Measurements from ENCODE around the gene MCU. TPM values are rescaled to one million over a fixed set of nuclear protein-coding genes. Genes with fewer than 3 reads are reported as not detected.
"Not testable (repeated sequence)": the region's sequence is repeated elsewhere in the genome, so short reads cannot be mapped to it uniquely, and the experiment has no call there.

The MCU gene
- total RNA-seq, 1 donor from 2014 or later, result 39.0 TPM

DNA sequence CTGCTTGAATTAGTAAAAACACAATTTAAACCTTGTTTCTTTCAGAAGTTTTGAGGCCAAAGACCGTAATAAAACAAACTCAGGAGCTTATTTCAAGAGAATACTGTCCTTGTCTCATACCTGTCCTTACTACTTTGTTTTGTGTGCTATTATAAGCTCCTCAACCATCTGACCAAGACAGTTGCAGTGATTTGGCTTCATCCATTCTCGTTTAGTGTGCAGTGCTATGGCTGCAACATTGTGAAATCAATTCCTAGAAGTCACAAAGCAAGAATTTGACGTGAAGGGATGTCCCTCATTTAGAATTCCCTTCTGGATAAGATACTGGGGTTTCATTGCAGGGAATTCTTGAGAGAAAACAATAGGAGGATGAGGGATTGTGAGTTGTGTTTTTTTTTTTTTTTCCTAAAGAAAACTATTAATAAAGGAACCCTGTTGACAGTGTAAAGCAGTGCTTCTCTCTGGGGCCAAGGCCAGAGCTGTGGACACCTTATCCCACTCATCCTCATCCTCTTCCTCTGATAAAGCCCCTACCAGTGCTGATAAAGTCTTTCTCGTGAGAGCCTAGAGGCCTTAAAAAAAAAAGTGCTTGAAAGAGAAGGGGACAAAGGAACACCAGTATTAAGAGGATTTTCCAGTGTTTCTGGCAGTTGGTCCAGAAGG lies 201.3 kb downstream of the MCU start, which contains the start of gene OIT3:
TSS of gene OIT3 (plus strand) at position 604 of the 663 bp plus-strand sequence. CDS start 60 bp downstream, outside the sequence.
- no peak for DNase-seq (ENCODE audit: low read depth in 2 of 2)

DNA sequence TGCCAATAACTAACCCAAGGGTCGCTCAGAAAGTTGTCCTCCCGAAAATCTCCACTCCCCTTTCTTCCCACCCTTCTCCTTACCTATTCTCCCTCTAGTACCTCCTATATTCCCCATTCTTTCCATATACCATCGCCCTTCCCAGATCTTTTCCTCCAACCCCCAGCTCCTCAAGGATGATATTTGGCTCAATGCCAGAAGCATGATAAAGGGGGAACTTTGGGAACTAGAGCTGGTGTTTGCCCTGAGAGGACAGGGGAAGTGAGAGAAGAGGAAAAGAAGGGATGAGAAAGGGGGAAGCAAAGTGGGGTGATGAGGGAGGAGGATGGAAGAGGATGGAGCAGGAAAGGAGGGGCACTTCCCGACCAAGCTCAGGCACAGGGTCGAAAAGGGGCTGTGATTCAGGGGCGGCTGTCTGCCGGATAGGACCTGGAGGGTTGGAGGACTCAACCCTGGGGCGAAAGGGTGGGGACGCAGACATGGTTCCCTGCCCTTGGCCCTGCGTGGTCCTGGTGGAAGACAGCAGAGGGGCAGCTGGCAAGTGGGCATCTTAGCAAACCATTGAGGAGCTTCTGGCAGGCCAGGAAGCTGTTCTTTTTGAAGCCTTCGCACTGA lies 203.4 kb downstream of the MCU start:
- no peak for DNase-seq (ENCODE audit: low read depth in 2 of 2)

DNA sequence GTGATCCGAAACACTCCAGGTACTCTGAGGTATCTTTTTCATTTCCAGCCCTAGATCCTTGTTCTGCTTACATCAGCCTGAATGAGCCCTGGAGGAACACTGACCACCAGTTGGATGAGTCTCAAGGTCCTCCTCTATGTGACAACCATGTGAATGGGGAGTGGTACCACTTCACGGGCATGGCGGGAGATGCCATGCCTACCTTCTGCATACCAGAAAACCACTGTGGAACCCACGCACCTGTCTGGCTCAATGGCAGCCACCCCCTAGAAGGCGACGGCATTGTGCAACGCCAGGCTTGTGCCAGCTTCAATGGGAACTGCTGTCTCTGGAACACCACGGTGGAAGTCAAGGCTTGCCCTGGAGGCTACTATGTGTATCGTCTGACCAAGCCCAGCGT lies 206.7 kb downstream of the MCU start:
- no peak for DNase-seq (ENCODE audit: low read depth in 2 of 2)

DNA sequence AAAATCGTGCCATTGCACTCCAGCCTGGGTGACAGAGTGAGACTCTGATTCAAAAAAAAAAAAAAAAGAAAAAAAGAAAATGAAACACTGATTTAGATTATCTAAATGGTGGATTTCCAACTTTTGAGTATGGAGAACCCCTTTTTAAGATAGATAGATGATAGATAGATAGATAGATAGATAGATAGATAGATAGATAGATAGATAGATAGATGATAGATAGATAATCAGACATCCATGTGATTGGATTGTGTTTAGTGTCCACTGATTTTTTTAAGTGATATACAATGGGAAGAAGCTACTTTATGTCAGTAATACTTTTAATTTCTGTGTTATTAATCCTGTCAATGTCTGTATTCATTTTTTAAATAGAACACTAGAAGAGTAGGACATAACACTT lies 207.6 kb downstream of the MCU start:
- DNase-seq (ENCODE audit: low read depth in 2 of 2), result no peak

DNA sequence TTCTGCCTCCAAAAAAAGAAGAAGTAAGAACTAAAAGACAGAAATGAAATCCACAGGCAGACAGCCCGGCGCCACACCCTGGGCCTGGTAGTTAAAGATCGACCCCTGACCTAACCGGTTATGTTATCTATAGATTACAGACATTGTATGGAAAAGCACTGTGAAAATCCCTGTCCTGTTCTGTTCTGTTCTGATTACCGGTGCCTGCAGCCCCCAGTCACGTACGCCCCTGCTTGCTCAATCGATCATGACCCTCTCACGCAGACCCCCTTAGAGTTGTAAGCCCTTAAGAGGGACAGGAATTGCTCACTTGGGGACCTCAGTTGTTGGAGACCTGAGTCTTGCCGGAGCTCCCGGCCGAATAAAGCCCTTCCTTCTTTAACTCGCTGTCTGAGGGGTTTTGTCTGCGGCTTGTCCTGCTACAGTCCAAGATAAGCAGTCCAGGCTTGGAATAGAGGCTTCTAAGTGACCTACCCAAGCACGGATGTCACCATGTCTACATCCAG lies 212.1 kb downstream of the MCU start:
- DNase-seq (ENCODE audit: low read depth in 2 of 2), result not testable (repeated sequence)

DNA sequence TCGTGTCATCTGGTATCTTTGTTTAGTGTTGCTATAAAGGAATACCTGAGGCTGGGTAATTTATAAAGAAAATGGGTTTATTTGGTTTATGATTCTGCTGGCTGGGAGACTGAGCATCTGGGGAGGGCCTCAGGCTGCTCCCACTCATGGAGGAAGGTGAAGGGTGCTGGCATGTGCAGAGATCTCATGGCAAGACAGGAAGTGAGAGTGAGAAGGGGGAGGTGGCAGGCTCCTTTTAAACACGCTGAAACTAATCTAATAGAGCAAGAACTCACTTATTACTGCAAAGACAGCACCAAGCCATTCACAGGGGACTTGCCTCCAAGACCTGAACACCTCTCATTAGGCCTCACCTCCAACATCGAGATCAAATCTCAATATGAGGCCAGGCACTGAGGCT lies 212.9 kb downstream of the MCU start:
- no peak for DNase-seq (ENCODE audit: low read depth in 2 of 2)

DNA sequence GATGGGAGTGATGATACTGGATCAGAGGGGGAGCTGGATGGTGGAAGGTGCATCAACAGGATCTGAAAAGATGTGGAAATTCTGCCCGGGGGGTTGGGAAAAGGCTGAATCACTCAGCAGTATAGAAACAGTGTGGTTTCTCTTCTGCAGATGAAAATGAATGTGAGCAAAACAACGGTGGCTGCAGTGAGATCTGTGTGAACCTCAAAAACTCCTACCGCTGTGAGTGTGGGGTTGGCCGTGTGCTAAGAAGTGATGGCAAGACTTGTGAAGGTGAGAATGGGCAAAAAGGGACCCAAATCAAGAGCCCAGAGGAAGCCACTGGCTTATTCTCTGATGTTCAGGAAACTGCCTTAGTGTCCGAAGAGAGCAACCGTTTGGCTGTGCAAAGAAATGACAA lies 214.5 kb downstream of the MCU start:
- no peak for DNase-seq (ENCODE audit: low read depth in 2 of 2)

DNA sequence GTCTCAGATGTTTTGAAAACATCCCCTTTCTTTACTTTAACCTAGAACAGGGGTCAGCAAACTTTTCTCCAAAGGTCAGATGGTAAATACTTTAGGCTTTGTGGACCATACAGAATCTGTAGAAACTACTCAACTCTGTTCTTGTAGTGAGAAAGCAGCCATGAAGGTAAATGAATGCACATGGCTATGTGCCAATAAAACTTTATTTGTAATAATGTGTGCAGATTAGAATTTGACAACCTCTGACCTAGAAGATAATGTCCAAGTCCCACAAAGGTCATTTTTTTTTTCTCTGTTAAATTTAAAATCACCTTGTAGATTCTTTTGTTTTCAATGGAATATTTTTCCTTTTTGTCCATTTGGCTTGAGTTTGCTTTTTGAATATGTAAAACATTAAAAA lies 218.8 kb downstream of the MCU start:
- DNase-seq (ENCODE audit: low read depth in 2 of 2), result no peak

DNA sequence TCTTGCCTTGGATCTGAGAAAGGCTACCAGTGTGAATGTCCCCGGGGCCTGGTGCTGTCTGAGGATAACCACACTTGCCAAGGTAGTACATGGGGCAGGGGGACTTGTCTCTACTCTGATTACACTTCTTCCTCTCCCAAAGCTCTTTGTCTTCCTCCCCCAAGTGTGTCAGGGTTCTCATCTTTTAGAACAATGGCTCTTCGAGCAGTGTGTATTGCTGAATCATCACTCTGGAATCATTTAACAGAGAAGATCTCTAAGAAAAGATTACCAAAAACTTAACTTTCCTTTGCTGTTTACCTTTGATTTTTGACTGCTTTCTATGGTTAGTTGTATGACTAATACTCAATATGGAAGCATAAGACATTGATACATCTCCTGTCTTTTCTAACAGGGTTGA lies 219.8 kb downstream of the MCU start:
- no peak for DNase-seq (ENCODE audit: low read depth in 2 of 2)

DNA sequence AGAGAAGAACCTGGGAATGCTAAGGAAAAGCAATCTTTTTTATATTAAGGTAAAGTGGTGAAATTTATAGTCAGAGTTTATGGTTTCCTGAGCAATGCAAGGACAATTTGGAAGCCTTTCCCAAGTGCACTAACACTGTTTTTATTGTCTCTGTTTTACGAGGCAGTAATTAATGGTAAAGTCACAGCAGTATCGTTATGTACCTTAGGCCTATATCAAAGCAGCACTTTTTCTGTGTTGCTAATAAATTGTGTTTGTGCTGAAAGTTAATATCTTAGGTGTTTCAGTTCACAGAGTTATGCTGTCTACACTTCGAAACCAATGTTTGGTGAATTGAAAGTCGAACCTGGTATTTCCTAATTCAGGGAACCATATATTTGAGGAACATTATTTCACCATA lies 220.8 kb downstream of the MCU start:
- DNase-seq (ENCODE audit: low read depth in 2 of 2), result no peak

DNA sequence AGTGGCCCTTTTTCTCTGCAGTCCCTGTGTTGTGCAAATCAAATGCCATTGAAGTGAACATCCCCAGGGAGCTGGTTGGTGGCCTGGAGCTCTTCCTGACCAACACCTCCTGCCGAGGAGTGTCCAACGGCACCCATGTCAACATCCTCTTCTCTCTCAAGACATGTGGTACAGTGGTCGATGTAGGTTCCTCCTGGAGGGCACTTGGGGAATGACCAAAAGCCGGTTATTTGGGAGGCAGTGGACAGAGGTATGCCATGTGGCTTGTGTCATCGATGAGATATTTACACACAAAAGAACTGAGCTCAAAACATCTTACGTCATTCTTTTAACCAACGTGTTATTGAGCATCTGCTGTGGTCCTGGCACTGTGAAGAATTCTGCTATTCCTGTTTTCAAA lies 221.3 kb downstream of the MCU start:
- DNase-seq (ENCODE audit: low read depth in 2 of 2), result no peak

DNA sequence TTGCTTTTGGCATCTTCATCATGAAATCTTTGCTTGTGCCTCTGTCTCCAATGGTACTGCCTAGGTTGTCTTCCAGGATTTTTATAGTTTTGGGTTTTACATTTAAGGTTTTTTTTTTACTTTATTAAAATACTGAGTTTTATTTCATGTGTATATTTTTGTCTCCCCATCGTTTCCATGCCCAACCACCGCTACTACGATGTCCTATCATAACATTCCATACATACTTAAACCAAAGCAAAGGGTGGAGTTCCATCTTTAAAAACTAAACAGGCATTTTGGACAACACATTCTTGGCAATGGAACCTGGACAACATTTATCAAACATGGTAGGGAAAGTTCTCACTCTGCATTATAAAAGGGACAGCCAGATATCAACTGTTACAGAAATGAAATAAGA lies 225.3 kb downstream of the MCU start:
- not testable (repeated sequence) for DNase-seq (ENCODE audit: low read depth in 2 of 2)

DNA sequence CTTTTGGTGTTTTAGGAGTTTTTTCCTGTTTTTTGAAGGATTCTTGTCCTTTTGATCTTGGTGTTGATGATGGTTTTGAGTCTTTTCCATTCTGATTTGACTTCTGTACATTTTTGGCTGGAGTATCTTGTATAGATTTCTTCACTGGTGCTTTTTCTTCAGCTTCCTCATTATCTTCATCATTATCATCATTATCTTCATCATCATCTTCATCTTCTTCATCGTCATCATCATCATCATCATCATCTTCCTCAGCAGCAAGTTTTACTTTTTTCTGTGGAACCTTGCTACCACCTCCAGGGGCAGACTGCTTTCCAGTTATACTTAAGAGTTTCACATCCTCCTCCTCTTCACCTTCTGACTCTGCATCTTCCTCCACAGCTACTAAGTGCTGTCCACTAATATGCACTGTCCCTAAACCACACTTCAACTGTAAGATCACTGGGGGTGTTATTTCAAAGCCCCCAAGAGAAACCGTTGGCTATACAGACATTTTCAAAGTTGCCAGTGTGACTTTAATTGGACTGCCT lies 225.9 kb downstream of the MCU start:
- DNase-seq (ENCODE audit: low read depth in 2 of 2), result not testable (repeated sequence)

DNA sequence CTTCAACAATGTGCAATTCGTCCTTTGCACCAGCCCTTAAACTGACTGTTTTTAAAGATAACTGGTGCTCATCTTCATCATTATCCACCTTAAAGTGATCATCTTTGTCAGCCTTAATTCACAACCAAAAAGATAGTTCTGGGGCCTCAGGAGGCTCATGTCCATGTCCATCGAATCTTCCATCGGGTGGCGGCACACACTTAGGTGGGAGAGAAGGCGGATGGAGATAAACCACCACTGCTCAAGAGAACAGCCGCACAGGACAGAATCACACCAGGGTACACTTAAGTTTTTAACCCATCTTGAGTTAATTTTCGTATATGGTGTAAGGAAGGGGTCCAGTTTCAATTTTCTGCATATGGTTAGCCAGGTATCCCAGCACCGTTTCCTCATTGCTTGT lies 226.4 kb downstream of the MCU start:
- DNase-seq (ENCODE audit: low read depth in 2 of 2), result no peak

DNA sequence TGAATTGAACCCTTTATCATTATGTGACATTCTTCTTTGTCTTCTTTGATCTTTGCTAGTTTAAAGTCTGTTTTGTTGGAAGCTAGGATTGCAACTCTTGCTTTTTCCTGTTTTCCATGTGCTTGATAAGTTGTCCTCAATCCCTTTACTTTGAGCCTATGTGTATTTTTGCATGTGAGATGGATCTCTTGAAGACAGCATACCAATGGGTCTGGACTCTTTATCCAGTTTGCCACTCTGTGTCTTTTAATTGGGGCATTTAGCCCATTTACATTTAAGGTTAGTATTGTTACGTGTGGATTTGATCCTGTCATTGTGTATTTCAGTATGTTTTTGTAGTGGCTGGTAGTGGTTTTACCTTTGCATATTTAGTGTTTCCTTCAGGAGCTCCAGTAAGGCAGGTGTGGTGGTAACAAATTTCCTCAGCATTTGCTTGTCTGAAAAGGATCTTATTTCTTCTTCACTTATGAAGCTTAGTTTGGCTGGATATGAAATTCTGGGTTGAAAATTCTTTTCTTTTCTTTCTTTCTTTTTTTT lies 229.3 kb downstream of the MCU start:
- DNase-seq (ENCODE audit: low read depth in 2 of 2), result peak in 1 of 2 donors; percentile 12

DNA sequence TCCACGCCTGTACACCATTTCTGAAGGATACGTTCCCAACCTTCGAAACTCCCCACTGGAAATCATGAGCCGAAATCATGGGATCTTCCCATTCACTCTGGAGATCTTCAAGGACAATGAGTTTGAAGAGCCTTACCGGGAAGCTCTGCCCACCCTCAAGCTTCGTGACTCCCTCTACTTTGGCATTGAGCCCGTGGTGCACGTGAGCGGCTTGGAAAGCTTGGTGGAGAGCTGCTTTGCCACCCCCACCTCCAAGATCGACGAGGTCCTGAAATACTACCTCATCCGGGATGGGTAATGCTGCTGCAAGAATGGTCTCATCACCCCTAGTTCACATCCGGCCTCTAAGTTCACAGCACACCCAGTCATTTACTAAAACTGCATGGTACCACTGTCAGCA lies 232.4 kb downstream of the MCU start:
- DNase-seq (ENCODE audit: low read depth in 2 of 2), result no peak

DNA sequence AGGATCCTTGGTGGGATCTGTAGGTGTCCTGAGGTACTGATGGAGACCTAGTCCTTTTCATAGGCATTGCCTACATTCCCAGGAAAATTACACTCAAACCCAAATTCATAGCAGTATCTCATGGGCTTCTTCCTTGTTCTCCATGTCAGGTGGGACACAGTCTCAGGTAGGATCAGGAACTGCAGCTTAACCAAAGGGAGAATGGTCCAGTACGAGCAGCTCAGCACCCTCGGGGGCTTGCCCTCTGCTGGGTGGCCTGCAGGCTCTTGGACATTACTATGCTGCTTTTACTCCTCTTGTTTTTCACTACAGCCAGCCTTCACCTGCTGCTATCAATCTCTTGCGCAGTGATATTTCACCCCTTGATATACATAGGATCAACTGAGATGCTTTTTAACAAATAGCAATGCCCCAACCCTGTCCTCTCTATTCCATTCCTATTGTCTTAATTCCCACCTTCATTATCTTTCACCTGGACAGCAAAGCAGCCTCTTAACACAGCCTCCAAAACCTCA lies 234.1 kb downstream of the MCU start:
- DNase-seq (ENCODE audit: low read depth in 2 of 2), result no peak

DNA sequence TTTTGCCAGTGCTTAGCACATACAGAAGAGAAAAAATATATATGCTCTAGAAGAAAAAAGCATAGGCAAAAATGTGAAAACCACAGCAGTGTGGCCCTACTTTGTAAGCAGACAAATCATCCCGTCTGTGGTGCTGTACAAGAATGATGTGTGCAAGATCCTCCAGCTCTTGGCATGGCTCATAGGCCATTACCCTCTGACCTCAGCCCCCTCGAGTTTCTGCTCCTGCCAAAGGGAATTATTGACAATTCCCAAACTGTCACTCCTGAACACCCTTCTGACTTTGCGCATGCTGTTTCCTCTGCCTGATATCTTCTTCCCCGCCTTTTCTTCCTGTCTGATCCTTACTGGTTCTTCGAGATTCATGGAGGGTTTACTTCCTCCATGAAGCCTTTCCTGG lies 235.5 kb downstream of the MCU start:
- DNase-seq (ENCODE audit: low read depth in 2 of 2), result no peak

DNA sequence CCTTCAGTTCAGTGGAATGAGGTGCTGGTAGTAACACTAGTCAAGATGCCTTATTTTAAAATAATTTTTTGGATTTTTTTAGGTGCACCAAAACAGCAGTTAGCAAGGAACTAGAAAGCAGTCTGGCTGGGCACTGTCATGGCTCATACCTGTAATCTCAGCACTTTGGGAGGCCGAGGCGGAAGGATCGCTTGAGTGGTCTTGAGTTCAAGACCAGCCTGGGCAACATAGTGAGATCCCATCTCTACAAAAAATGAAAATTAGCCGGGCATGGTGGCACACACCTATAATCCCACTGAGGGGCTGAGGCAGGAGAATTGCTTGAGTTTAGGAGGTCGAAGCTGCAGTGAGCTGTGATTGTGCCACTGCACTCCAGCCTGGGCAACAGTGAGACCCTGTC lies 236.9 kb downstream of the MCU start:
- no peak for DNase-seq (ENCODE audit: low read depth in 2 of 2)

DNA sequence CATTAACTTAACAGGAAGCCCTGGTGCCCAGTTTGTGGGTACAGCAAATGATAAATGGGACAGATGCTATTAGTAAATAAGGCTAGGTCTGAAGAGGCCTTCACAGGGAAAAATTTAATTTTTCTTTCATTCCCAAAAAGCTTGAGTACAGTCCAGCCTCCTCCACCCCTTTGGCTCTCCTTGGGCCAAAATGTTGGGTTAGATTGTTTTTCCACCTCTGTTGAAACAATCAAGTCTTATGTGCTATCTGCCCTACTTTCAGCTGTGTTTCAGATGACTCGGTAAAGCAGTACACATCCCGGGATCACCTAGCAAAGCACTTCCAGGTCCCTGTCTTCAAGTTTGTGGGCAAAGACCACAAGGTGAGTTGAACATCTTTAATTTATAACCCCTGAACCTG lies 238.3 kb downstream of the MCU start:
- no peak for DNase-seq (ENCODE audit: low read depth in 2 of 2)

DNA sequence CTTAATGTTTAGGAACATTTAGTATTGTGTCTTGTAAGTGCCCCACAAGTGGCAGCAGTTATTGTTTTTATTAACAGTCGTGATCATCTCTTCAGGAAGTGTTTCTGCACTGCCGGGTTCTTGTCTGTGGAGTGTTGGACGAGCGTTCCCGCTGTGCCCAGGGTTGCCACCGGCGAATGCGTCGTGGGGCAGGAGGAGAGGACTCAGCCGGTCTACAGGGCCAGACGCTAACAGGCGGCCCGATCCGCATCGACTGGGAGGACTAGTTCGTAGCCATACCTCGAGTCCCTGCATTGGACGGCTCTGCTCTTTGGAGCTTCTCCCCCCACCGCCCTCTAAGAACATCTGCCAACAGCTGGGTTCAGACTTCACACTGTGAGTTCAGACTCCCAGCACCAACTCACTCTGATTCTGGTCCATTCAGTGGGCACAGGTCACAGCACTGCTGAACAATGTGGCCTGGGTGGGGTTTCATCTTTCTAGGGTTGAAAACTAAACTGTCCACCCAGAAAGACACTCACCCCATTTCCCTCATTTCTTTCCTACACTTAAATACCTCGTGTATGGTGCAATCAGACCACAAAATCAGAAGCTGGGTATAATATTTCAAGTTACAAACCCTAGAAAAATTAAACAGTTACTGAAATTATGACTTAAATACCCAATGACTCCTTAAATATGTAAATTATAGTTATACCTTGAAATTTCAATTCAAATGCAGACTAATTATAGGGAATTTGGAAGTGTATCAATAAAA lies 240.5 kb downstream of the MCU start:
- no peak for DNase-seq (ENCODE audit: low read depth in 2 of 2)

DNA sequence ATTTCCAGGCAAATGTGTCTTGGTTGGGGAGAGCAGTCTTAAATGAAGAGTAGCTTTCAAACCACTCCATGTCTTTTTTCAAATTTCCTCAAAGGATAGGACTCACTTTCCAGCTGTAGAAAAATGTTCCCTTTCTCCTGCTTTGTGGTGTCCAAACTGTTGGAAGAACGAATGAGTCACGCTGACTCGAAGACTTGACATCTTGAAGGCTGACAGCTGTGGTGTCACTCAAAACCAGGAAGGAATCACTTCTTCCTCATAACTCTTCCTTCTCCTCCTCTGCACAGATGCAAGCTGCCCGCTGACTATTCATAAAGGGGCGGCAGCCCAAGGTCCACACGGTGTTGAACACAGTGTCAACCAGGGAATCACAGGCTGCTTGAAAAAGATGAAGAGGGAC lies 243.4 kb downstream of the MCU start:
- DNase-seq (ENCODE audit: low read depth in 2 of 2), result no peak
